Measurements from ENCODE around the gene PGBD2. TPM values are rescaled to one million over a fixed set of nuclear protein-coding genes. Genes with fewer than 3 reads are reported as not detected.
A peak's percentile ranks its signal among the peaks of the same experiment; 100 is the strongest.

PGBD2 gene
- total and polyA plus RNA-seq, 9 of the 15 experiments (the other 6 are each of a cell fraction or from before 2014, with no cell fraction given), result 11.9 to 21.8 (median 14.7) TPM

GRCh38 chr1:248858891-248859889 lies 46.8 kb upstream of the PGBD2 start, which contains the start of gene ZNF692 (continued):
- TF ChIP-seq CHD2 (IDR thresholded peaks at IDR 0.05; ENCODE audit: low read depth, low read length) (no peak), RAD21 (CRISPR knock-in tag; conservative IDR thresholded peaks at IDR 0.05 in 1 of 2, IDR thresholded peaks at IDR 0.05 in 1 of 2) (no peak), BHLHE40 (IDR thresholded peaks at IDR 0.05; ENCODE audit: low read length) (peak; percentile 49; the same call in 1 of the 2 replicates), WHSC1 (IDR thresholded peaks at IDR 0.05; ENCODE audit: low read length) (no peak), LEF1 (IDR thresholded peaks at IDR 0.05) (no peak), HEY1 (CRISPR knock-in tag; IDR thresholded peaks at IDR 0.05; ENCODE audit: borderline replicate concordance) (no peak), ZBTB1 (CRISPR knock-in tag; IDR thresholded peaks at IDR 0.05; ENCODE audit: borderline replicate concordance, low read depth) (peak; percentile 99), CREB1 (IDR thresholded peaks at IDR 0.05) (peak; percentile 68), CREB1 (CRISPR knock-in tag; IDR thresholded peaks at IDR 0.05) (peak; percentile 70; the same call in 1 of the 2 replicates), TFAM (CRISPR knock-in tag; conservative IDR thresholded peaks at IDR 0.05) (no peak), JUND (IDR thresholded peaks at IDR 0.05; ENCODE audit: borderline replicate concordance, low read depth, low read length) (0 out of 2 replicates have a peak, but pooled peaks have one; percentile 51), JUND (tag; IDR thresholded peaks at IDR 0.05; ENCODE audit: borderline replicate concordance, low read depth, low read length) (peak; percentile 38; the same call in 1 of the 3 replicates), CEBPG (CRISPR knock-in tag; IDR thresholded peaks at IDR 0.05) (peak; percentile 69; the same call in 1 of the 2 replicates), CEBPG (tag; conservative IDR thresholded peaks at IDR 0.05 in 1 of 2, IDR thresholded peaks at IDR 0.05 in 1 of 2) (peak; percentile 37 to 59; a peak in 2 of 4 replicates), SPI1 (IDR thresholded peaks at IDR 0.05; ENCODE audit: borderline replicate concordance, low read depth, low read length) (no peak)
- TF ChIP-seq, protein P1, sequence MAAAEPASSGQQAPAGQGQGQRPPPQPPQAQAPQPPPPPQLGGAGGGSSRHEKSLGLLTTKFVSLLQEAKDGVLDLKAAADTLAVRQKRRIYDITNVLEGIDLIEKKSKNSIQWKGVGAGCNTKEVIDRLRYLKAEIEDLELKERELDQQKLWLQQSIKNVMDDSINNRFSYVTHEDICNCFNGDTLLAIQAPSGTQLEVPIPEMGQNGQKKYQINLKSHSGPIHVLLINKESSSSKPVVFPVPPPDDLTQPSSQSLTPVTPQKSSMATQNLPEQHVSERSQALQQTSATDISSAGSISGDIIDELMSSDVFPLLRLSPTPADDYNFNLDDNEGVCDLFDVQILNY (CRISPR knock-in tag; IDR thresholded peaks at IDR 0.05), result no peak
